AG09319 (cell line): ENCODE measurements around the gene RAD9A.

Source experiments
- DNase-seq: peaks from one replicate; pipeline ENCODE4 v3.0.0-alpha.2; 2010; ENCODE audit warnings: low read depth; ENCODE audit errors: extremely low read depth
- TF ChIP-seq, protein P1 (sequence below): IDR thresholded peaks from 2 replicates; pipeline ENCODE4 v1.5.1; 2011; ENCODE audit warnings: low read depth, mild to moderate bottlenecking, inconsistent platforms, low read length, moderate library complexity

RAD9A gene

DNA sequence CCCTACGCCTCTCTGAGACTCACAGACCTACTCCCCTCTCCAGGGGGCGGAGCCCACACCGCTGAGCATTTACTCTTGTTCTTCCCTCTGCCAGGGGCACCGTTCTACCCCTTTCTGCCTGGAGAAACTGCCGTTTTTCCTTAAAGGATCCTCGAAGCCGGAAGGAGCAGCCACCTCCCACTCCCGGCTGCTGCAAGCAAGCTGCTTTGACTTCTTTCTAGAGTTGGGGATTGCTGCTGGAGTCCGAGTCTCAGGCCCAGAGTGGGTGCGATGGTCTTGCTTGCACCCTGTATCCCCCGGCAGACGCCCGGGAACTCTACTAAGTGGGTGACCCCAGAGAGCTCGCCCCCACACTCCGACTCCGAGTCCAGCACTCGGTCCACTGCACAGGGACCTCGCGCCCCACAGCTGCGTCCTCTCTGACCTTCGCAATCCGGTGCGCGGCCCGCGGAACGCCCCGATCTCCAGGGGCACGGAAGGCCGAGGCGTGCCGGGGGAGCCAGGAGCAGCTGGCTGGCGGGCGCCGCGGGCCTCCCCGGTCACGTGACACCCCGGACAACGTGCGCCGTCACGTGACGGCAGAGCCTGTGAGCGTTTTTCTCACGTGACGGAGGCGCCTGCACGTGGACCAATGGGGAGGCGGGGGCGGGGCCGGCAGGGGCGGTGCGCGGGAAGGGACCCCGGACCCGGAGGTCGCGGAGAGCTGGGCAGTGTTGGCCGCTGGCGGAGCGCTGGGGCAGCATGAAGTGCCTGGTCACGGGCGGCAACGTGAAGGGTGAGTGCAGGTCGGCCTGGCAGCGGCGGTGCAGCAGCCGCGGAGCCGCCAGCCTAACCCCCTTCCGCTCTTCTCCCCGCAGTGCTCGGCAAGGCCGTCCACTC lies at the start of gene RAD9A:
Gene RAD9A (plus strand): TSS at position 683 of the 879 bp plus-strand sequence. CDS start 59 bp downstream, at position 742.
- TF ChIP-seq, protein P1, sequence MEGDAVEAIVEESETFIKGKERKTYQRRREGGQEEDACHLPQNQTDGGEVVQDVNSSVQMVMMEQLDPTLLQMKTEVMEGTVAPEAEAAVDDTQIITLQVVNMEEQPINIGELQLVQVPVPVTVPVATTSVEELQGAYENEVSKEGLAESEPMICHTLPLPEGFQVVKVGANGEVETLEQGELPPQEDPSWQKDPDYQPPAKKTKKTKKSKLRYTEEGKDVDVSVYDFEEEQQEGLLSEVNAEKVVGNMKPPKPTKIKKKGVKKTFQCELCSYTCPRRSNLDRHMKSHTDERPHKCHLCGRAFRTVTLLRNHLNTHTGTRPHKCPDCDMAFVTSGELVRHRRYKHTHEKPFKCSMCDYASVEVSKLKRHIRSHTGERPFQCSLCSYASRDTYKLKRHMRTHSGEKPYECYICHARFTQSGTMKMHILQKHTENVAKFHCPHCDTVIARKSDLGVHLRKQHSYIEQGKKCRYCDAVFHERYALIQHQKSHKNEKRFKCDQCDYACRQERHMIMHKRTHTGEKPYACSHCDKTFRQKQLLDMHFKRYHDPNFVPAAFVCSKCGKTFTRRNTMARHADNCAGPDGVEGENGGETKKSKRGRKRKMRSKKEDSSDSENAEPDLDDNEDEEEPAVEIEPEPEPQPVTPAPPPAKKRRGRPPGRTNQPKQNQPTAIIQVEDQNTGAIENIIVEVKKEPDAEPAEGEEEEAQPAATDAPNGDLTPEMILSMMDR: no peak
- DNase-seq: peak; percentile 78

- TF ChIP-seq, protein P1: no peak
- no peak for DNase-seq
Observed at GRCh38 chr11:67344264-67344663, 47.5 kb upstream of the RAD9A start.

DNA sequence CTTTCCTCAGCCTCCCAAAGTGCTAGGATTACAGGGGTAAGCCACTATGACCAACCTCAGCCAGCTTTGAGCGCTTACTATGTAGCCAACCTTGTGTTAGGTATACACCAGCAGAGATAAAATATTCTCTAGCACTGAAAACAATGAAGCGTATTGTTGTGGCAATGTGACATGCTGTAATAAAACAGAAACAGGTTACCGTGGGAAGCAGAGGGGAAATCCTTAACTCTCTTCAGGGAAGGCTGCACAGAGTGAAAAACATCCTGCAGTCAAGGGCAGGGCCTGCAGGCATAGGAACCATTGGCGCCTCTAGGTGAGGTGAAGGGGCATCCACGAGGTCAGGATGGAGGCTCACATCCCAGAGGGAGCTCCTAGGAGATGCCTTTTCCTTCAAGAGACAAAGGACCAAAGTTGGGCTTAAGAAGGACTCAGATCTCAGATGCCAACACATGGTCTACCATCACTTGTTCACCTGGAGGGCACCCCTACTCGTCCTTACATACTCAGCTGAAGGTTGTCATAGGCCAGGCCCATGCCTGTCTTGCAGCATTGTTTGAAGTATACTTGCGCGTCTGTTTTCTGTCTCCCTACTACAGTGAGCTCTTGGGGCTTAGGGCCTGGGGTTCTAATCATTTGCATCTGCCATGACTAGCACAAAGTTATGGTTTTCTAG lies 46.4 kb upstream of the RAD9A start:
- DNase-seq: no peak
- TF ChIP-seq, protein P1: no peak

- DNase-seq: peak; percentile 80
- TF ChIP-seq, protein P1: peak; percentile 82
Observed at GRCh38 chr11:67345920-67346819, 45.6 kb upstream of the RAD9A start.

- TF ChIP-seq, protein P1: no peak
- DNase-seq: no peak
Observed at GRCh38 chr11:67347964-67348749, 43.6 kb upstream of the RAD9A start.

DNA sequence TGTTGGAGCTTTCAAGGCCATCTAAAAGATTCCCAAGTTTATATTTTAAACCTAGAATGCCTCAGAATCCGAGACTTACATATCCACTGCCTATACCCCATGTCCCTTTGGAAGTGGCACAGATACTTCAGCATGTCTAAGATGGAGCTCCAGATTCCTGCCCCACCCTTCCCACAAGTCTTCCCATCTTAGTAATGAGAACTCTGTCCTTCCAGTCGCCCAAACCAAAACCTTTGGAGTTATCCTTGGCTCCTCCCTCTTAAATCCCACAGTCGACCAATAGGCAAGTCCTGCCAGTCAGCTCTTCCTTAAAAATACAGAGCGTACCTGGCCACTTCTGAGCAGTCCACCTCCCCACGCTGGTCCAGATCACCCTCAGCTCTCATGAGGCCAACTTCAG lies 42.8 kb upstream of the RAD9A start:
- no peak for DNase-seq
- TF ChIP-seq, protein P1: no peak
